Liver (tissue), 9 donors: ENCODE measurements around the gene SPTBN5. TPM values are rescaled to one million over a fixed set of nuclear protein-coding genes. Genes with fewer than 3 reads are reported as not detected.

Experiments
- DNase-seq: peaks from one replicate; pipeline ENCODE4 v3.0.0-alpha.2; 2017; ENCODE audit warnings: low spot score
- H3K27ac ChIP-seq, 2 donors: one replicate each; pipeline ENCODE4 v1.7.0; 2013; ENCODE audit warnings: inconsistent platforms in 2 of 2, low read length in 2 of 2, control low read depth in 1 of 2, low read depth in 1 of 2, mild to moderate bottlenecking in 1 of 2
- H3K27me3 ChIP-seq, 4 donors: one replicate each; pipeline versions ENCODE4 v1.6.1 to v1.7.0; 2013; ENCODE audit warnings: low read length in 3 of 4, inconsistent platforms in 1 of 4, mild to moderate bottlenecking in 1 of 4, moderate library complexity in 1 of 4; ENCODE audit not compliant: control insufficient read depth in 4 of 4, insufficient read depth in 4 of 4
- H3K36me3 ChIP-seq, 4 donors: one replicate each; pipeline versions ENCODE4 v1.6.1 to v1.7.0; 2013; ENCODE audit warnings: low read length in 3 of 4, mild to moderate bottlenecking in 3 of 4, low read depth in 1 of 4, moderate library complexity in 1 of 4; ENCODE audit not compliant: control insufficient read depth in 4 of 4, insufficient read depth in 3 of 4
- H3K4me1 ChIP-seq, 4 donors: one replicate each; pipeline versions ENCODE4 v1.6.1 to v1.7.0; 2013; ENCODE audit warnings: low read length in 3 of 4, mild to moderate bottlenecking in 3 of 4, moderate library complexity in 1 of 4; ENCODE audit not compliant: control insufficient read depth in 4 of 4, insufficient read depth in 4 of 4
- H3K4me3 ChIP-seq, 3 donors: one replicate each; pipeline versions ENCODE4 v1.6.1 to v1.7.0; 2013; ENCODE audit warnings: low read length in 3 of 3, control low read depth in 1 of 3, low read depth in 1 of 3, mild to moderate bottlenecking in 1 of 3
- H3K9ac ChIP-seq, 2 donors: one replicate each; pipeline ENCODE4 v1.7.0; 2013; ENCODE audit warnings: low read length in 2 of 2, mild to moderate bottlenecking in 2 of 2, moderate library complexity in 2 of 2, control low read depth in 1 of 2, low read depth in 1 of 2
- H3K9me3 ChIP-seq, 4 donors: one replicate each; pipeline versions ENCODE4 v1.6.1 to v1.7.0; 2013; ENCODE audit warnings: low read length in 3 of 4; ENCODE audit not compliant: control insufficient read depth in 4 of 4
- ATF3 ChIP-seq: IDR thresholded peaks from 2 replicates; pipeline ENCODE4 v1.6.1; 2016; ENCODE audit warnings: antibody characterized with exemption
- EGR1 ChIP-seq, 2 donors: IDR thresholded peaks; 2 replicates each; pipeline ENCODE4 v1.6.1; 2016 to 2018; ENCODE audit warnings: antibody characterized with exemption in 2 of 2, low read depth in 2 of 2
- FOXA1 ChIP-seq: IDR thresholded peaks from 2 replicates; pipeline ENCODE4 v1.6.1; 2016; ENCODE audit warnings: antibody characterized with exemption
- FOXA2 ChIP-seq: IDR thresholded peaks from 2 replicates; pipeline ENCODE4 v1.6.1; 2016; ENCODE audit warnings: antibody characterized with exemption
- HNF4A ChIP-seq, 2 donors: conservative IDR thresholded peaks; 2 replicates each; pipeline ENCODE4 v1.6.1; 2016; ENCODE audit warnings: antibody characterized with exemption in 2 of 2, mild to moderate bottlenecking in 2 of 2
- HNF4G ChIP-seq: IDR thresholded peaks from 2 replicates; pipeline ENCODE4 v1.6.1; 2016; ENCODE audit warnings: antibody characterized with exemption
- JUND ChIP-seq, 2 donors: IDR thresholded peaks; 2 replicates each; pipeline ENCODE4 v1.6.1; 2016; ENCODE audit warnings: antibody characterized with exemption in 2 of 2
- NR2F2 ChIP-seq: IDR thresholded peaks from 2 replicates; pipeline ENCODE4 v1.6.1; 2016; ENCODE audit warnings: antibody characterized with exemption
- RAD21 ChIP-seq, 2 donors: IDR thresholded peaks; 2 replicates each; pipeline ENCODE4 v1.6.1; 2016; ENCODE audit warnings: antibody characterized with exemption in 2 of 2, mild to moderate bottlenecking in 2 of 2
- RXRA ChIP-seq, 2 donors: IDR thresholded peaks; 2 replicates each; pipeline ENCODE4 v1.6.1; 2017 to 2018; ENCODE audit warnings: antibody characterized with exemption in 2 of 2, mild to moderate bottlenecking in 1 of 2
- SP1 ChIP-seq: IDR thresholded peaks from 2 replicates; pipeline ENCODE4 v1.6.1; 2018; ENCODE audit warnings: antibody characterized with exemption, mild to moderate bottlenecking
- TAF1 ChIP-seq: conservative IDR thresholded peaks from 2 replicates; pipeline ENCODE4 v1.6.1; 2016; ENCODE audit warnings: antibody characterized with exemption, mild to moderate bottlenecking
- YY1 ChIP-seq: IDR thresholded peaks from 2 replicates; pipeline ENCODE4 v1.6.1; 2016; ENCODE audit warnings: antibody characterized with exemption, mild to moderate bottlenecking
- WGBS: extraction: QIAGEN DNeasy Blood & Tissue Kit; methylation state at CpG from one replicate; pipeline ENCODE4 v1.1.7; 2013; 5-methylcytosine and 5-hydroxymethylcytosine counted together
- polyA plus RNA-seq, 2 donors: library from polyadenylated mRNA; stranded (reverse) in 1 of 2; unstranded in 1 of 2; fragments of 200-250 nt in 1 of 2; fragments of >200 nt in 1 of 2; fragmentation: Nextera tagmentation in 1 of 2; extraction: Ambion mirVana in 1 of 2; gene quantifications; one replicate each; pipeline versions ENCODE4 v1.2.1 to v1.2.3, GENCODE V29; 2013 to 2015
- total RNA-seq, 2 donors: library from RNA; depleted of rRNA; stranded (reverse); fragments of >200 nt; gene quantifications; one replicate each; pipeline ENCODE4 v1.2.3, GENCODE V29; 2014
- TF ChIP-seq, protein P1 (sequence below): fragments of 150-350 bp; IDR thresholded peaks from 2 replicates; pipeline ENCODE4 v1.5.1; 2017; ENCODE audit warnings: improper control_type of control experiment, low read depth, low read length; ENCODE audit not compliant: missing input control
- TF ChIP-seq, protein P2 (sequence below): IDR thresholded peaks from 2 replicates; pipeline ENCODE4 v1.6.1; 2016; ENCODE audit warnings: antibody characterized with exemption
- donor health status: healthy.
- donor health status: healthy.
- donor health status: healthy.
- donor health status: healthy.
- donor health status: healthy.

SPTBN5 gene
- total and polyA plus RNA-seq, 4 donors = 0.12 to 1.7 (median 0.17) TPM

GRCh38 chr15:41881086-41881485, 12.8 kb downstream of the SPTBN5 start (continued):
- TF ChIP-seq FOXA1 = no peak
- no peak for TF ChIP-seq HNF4G
- TF ChIP-seq ATF3 = no peak
- TF ChIP-seq TAF1 = no peak
- no peak for TF ChIP-seq JUND (IDR thresholded peaks at IDR 0.05)
- TF ChIP-seq RAD21 (IDR thresholded peaks at IDR 0.05) = no peak

DNA sequence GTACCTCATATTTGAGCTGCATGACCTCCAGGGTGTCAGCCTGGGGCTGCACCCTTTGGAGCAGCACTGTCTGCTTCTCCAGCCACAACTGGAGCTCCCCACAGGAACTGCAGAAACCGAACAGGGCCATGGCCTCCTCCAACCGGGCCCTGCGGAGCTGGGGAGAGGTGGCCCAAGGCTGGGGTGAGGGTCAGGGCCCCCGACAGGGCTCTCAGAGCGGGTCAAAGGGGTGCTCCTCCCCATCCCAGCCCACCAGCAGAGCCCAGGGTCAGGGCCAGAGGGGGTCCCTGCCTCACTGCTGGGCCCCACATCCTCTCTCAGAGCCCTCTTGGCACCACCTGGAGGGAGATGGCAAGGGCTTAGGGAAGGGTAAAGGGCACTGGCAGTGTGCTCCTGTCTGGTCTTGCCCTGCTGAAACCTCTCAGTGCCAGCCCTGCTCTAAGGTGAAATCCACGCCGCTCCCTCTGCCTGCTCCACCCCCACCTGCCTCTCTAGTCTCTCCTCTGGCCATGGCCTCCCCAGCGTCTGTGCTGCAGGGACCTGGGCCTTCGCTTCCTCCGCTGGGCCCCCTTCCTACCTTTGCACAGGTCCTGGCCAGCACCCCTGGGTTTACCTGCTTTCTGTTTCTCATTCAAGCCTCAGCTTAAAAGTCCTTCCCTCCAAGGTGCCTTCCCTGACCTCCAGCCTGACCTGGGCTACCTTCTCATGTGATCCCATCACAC, 13.5 kb downstream of the SPTBN5 start:
- Histone ChIP-seq H3K9ac (no peak overlapping the region), H3K9me3 (no peaks in the 10 kb centered on the region), H3K4me1 (peaks cover 26 to 48% (median 38%) of the 10 kb centered on the region in 4 donors), H3K27ac (no peak overlapping the region), H3K36me3 (no peaks in the 10 kb centered on the region), H3K27me3 (no peaks in the 10 kb centered on the region), H3K4me3 (no peak overlapping the region)
- TF ChIP-seq RXRA (IDR thresholded peaks at IDR 0.05) (peak in 1 of 2 donors; percentile 45), HNF4A (conservative IDR thresholded peaks at IDR 0.05) (peak in 1 of 2 donors; percentile 17), NR2F2 (no peak), SP1 (no peak)
- no peak for DNase-seq
- WGBS = 81% methylated on average over 10 of the region's 10 CpGs

- 93% methylated on average over 10 of the region's 10 CpGs for WGBS
- Histone ChIP-seq H3K36me3 (no peaks in the 10 kb centered on the region), H3K9ac (no peak overlapping the region), H3K9me3 (no peaks in the 10 kb centered on the region), H3K4me3 (no peak overlapping the region), H3K27me3 (no peaks in the 10 kb centered on the region), H3K4me1 (peaks cover 21 to 40% (median 32%) of the 10 kb centered on the region in 4 donors), H3K27ac (no peak overlapping the region)
- TF ChIP-seq ATF3 (no peak), RXRA (IDR thresholded peaks at IDR 0.05) (no peak), RAD21 (IDR thresholded peaks at IDR 0.05) (no peak), FOXA1 (no peak), EGR1 (IDR thresholded peaks at IDR 0.05; ENCODE audit: low read depth in 2 of 2) (no peak), JUND (IDR thresholded peaks at IDR 0.05) (no peak), HNF4A (conservative IDR thresholded peaks at IDR 0.05) (no peak), FOXA2 (no peak), TAF1 (no peak), NR2F2 (no peak), YY1 (no peak)
- TF ChIP-seq, protein P1, sequence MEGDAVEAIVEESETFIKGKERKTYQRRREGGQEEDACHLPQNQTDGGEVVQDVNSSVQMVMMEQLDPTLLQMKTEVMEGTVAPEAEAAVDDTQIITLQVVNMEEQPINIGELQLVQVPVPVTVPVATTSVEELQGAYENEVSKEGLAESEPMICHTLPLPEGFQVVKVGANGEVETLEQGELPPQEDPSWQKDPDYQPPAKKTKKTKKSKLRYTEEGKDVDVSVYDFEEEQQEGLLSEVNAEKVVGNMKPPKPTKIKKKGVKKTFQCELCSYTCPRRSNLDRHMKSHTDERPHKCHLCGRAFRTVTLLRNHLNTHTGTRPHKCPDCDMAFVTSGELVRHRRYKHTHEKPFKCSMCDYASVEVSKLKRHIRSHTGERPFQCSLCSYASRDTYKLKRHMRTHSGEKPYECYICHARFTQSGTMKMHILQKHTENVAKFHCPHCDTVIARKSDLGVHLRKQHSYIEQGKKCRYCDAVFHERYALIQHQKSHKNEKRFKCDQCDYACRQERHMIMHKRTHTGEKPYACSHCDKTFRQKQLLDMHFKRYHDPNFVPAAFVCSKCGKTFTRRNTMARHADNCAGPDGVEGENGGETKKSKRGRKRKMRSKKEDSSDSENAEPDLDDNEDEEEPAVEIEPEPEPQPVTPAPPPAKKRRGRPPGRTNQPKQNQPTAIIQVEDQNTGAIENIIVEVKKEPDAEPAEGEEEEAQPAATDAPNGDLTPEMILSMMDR = no peak
- TF ChIP-seq, protein P2, sequence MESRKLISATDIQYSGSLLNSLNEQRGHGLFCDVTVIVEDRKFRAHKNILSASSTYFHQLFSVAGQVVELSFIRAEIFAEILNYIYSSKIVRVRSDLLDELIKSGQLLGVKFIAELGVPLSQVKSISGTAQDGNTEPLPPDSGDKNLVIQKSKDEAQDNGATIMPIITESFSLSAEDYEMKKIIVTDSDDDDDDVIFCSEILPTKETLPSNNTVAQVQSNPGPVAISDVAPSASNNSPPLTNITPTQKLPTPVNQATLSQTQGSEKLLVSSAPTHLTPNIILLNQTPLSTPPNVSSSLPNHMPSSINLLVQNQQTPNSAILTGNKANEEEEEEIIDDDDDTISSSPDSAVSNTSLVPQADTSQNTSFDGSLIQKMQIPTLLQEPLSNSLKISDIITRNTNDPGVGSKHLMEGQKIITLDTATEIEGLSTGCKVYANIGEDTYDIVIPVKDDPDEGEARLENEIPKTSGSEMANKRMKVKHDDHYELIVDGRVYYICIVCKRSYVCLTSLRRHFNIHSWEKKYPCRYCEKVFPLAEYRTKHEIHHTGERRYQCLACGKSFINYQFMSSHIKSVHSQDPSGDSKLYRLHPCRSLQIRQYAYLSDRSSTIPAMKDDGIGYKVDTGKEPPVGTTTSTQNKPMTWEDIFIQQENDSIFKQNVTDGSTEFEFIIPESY = no peak
- no peak for DNase-seq
Observed at GRCh38 chr15:41879321-41879845, 14.5 kb downstream of the SPTBN5 start.
